KMS-11 (cell line): ENCODE measurements around the gene RALBP1.
A peak's percentile ranks its signal among the peaks of the same experiment; 100 is the strongest.

Experiments
- H2AFZ ChIP-seq: fragments of 200-600 bp; sonication (generic); 2 replicates; pipeline ENCODE4 v1.6.1; 2016; ENCODE audit warnings: antibody characterized with exemption, mixed run types, low read depth
- H3K27ac ChIP-seq: fragments of 200-600 bp; sonication (generic); 2 replicates; pipeline ENCODE4 v1.6.1; 2016; ENCODE audit warnings: mild to moderate bottlenecking, mixed run types
- H3K27me3 ChIP-seq: fragments of 200-600 bp; sonication (generic); 2 replicates; pipeline ENCODE4 v1.6.1; 2017; ENCODE audit warnings: mild to moderate bottlenecking, low read depth, mixed run types, moderate library complexity; ENCODE audit not compliant: insufficient read depth
- H3K36me3 ChIP-seq: fragments of 200-600 bp; sonication (generic); 2 replicates; pipeline ENCODE4 v1.6.1; 2017; ENCODE audit warnings: mild to moderate bottlenecking, mixed run types; ENCODE audit not compliant: insufficient read depth
- H3K4me1 ChIP-seq: fragments of 200-600 bp; sonication (generic); 2 replicates; pipeline ENCODE4 v1.6.1; 2016; ENCODE audit warnings: mild to moderate bottlenecking, low read depth, mixed run types; ENCODE audit not compliant: poor library complexity, severe bottlenecking
- H3K4me2 ChIP-seq: fragments of 200-600 bp; sonication (generic); 2 replicates; pipeline ENCODE4 v1.7.0; 2016; ENCODE audit warnings: mild to moderate bottlenecking, mixed run types
- H3K4me3 ChIP-seq: fragments of 200-600 bp; sonication (generic); IDR thresholded peaks from 2 replicates; pipeline ENCODE4 v1.6.1; 2017; ENCODE audit warnings: low read depth, low read length, mixed read lengths; ENCODE audit not compliant: insufficient read depth
- H3K79me2 ChIP-seq: fragments of 200-600 bp; sonication (generic); 2 replicates; pipeline ENCODE4 v1.6.1; 2016; ENCODE audit warnings: low read depth, mixed run types; ENCODE audit not compliant: insufficient read depth
- H3K9ac ChIP-seq: fragments of 200-600 bp; sonication (generic); 2 replicates; pipeline ENCODE4 v1.6.1; 2016; ENCODE audit warnings: mild to moderate bottlenecking, mixed run types
- H4K20me1 ChIP-seq: fragments of 200-600 bp; sonication (generic); 2 replicates; pipeline ENCODE4 v1.6.1; 2016; ENCODE audit warnings: mild to moderate bottlenecking, mixed run types; ENCODE audit not compliant: insufficient read depth
- CTCF ChIP-seq: fragments of 200-600 bp; sonication (generic); conservative IDR thresholded peaks from 2 replicates; pipeline ENCODE4 v1.6.1; 2017; ENCODE audit warnings: low read depth, mild to moderate bottlenecking, antibody characterized with exemption, low read length, moderate library complexity, mixed read lengths

Gene RALBP1

GRCh38 chr18:9506046-9506792, 30.9 kb downstream of the RALBP1 start:
- peaks cover 40% of the 10 kb centered on the region for H3K4me1 ChIP-seq
- TF ChIP-seq CTCF: no peak
- H3K4me3 ChIP-seq: no peak overlapping the region
- peak overlapping the region; percentile 34; the same call in 1 of the 2 replicates for H3K27ac ChIP-seq
- H3K9ac ChIP-seq: no peak overlapping the region
- peak overlapping the region; percentile 66 for H3K4me2 ChIP-seq
- H3K36me3 ChIP-seq: no peaks in the 10 kb centered on the region
- no peak overlapping the region for H2AFZ ChIP-seq
- H4K20me1 ChIP-seq: no peaks in the 10 kb centered on the region
- no peaks in the 10 kb centered on the region for H3K27me3 ChIP-seq
- H3K79me2 ChIP-seq: peaks cover 29% of the 10 kb centered on the region

GRCh38 chr18:9507565-9508088, 32.3 kb downstream of the RALBP1 start:
- no peaks in the 10 kb centered on the region for H4K20me1 ChIP-seq
- H3K4me2 ChIP-seq: no peak overlapping the region; the same call in 1 of the 2 replicates
- no peak overlapping the region for H2AFZ ChIP-seq
- peaks cover 40% of the 10 kb centered on the region for H3K4me1 ChIP-seq
- no peak overlapping the region for H3K27ac ChIP-seq
- no peak overlapping the region for H3K9ac ChIP-seq
- H3K36me3 ChIP-seq: no peaks in the 10 kb centered on the region
- H3K4me3 ChIP-seq: no peak overlapping the region
- peaks cover 29% of the 10 kb centered on the region for H3K79me2 ChIP-seq
- H3K27me3 ChIP-seq: no peaks in the 10 kb centered on the region
- TF ChIP-seq CTCF: no peak

GRCh38 chr18:9508446-9509025, 33.2 kb downstream of the RALBP1 start:
- no peak for TF ChIP-seq CTCF
- H3K36me3 ChIP-seq: no peaks in the 10 kb centered on the region
- H2AFZ ChIP-seq: no peak overlapping the region
- H3K4me1 ChIP-seq: peaks cover 40% of the 10 kb centered on the region
- H3K9ac ChIP-seq: no peak overlapping the region
- H4K20me1 ChIP-seq: no peaks in the 10 kb centered on the region
- peaks cover 29% of the 10 kb centered on the region for H3K79me2 ChIP-seq
- H3K4me2 ChIP-seq: no peak overlapping the region
- no peak overlapping the region for H3K27ac ChIP-seq
- H3K4me3 ChIP-seq: no peak overlapping the region
- no peaks in the 10 kb centered on the region for H3K27me3 ChIP-seq

- no peaks in the 10 kb centered on the region for H4K20me1 ChIP-seq
- H3K79me2 ChIP-seq: peaks cover 4% of the 10 kb centered on the region
- no peak overlapping the region for H3K27ac ChIP-seq
- no peaks in the 10 kb centered on the region for H3K27me3 ChIP-seq
- no peak overlapping the region for H2AFZ ChIP-seq
- H3K4me1 ChIP-seq: peaks cover 8% of the 10 kb centered on the region
- H3K36me3 ChIP-seq: no peaks in the 10 kb centered on the region
- TF ChIP-seq CTCF: no peak
- H3K9ac ChIP-seq: no peak overlapping the region
- no peak overlapping the region for H3K4me3 ChIP-seq
- no peak overlapping the region for H3K4me2 ChIP-seq
Measured at GRCh38 chr18:9513971-9514512, 38.7 kb downstream of the RALBP1 start.
